A549 (cell line): ENCODE data around the gene SUCNR1. TPM values are rescaled to one million over a fixed set of nuclear protein-coding genes. Genes with fewer than 3 reads are reported as not detected.

Experiments used
- ATAC-seq, 2 experiments: fragments of 200-7000 bp in 1 of 2; fragments of >200 bp in 1 of 2; cut with Nextera tagmentation in 1 of 2; cut with Tn5 transposase in 1 of 2; 3 replicates each; pipeline versions ENCODE4 v1.8.0 to v1.9.1; 2018 to 2020; ENCODE audit warnings: mild to moderate bottlenecking in 1 of 2, moderate library complexity in 1 of 2
- CTCF ChIA-PET: fragments of 300-600 bp; sonication (Branson Sonifier 250); formaldehyde crosslinking; extraction: SDS; loops from one replicate; lab custom pipeline; 2021; ENCODE audit warnings: antibody characterized with exemption, inconsistent platforms; lab: Yijun Ruan, JAX
- POLR2A ChIA-PET: fragments of 350-600 bp; formaldehyde crosslinking; extraction: SDS; loops from one replicate; lab custom pipeline; 2021; ENCODE audit warnings: antibody characterized with exemption, inconsistent platforms; lab: Yijun Ruan, JAX
- DNase-seq, 2 experiments: peaks; one replicate each; pipeline versions ENCODE4 v3.0.0 to v3.0.0-alpha.2; 2011 to 2016; ENCODE audit warnings: low read depth in 1 of 2, low spot score in 1 of 2
- FAIRE-seq: peaks from 2 replicates; lab custom pipeline; 2011; peaks lifted over from hg19 to GRCh38; lab: Jason Lieb, UNC
- H3K27ac ChIP-seq, 2 experiments: fragments of >200 bp; sonication (Bioruptor Twin); formaldehyde crosslinking; 3 replicates each; pipeline ENCODE4 v1.5.1; 2016 to 2017
- H3K4me1 ChIP-seq: fragments of >200 bp; sonication (Bioruptor Twin); formaldehyde crosslinking; 3 replicates; pipeline ENCODE4 v1.6.1; 2016
- H3K4me2 ChIP-seq: fragments of >200 bp; sonication (Bioruptor Twin); formaldehyde crosslinking; 3 replicates; pipeline ENCODE4 v1.6.1; 2016
- H3K4me3 ChIP-seq: fragments of >200 bp; sonication (Bioruptor Twin); formaldehyde crosslinking; 3 replicates; pipeline ENCODE4 v1.5.1; 2016
- H3K9me3 ChIP-seq: fragments of >200 bp; sonication (Bioruptor Twin); formaldehyde crosslinking; 3 replicates; pipeline ENCODE4 v1.6.1; 2016
- BCL3 ChIP-seq: fragments of >200 bp; sonication (Bioruptor Twin); formaldehyde crosslinking; IDR thresholded peaks from 3 replicates; pipeline ENCODE4 v1.6.1; 2016
- BHLHE40 ChIP-seq: IDR thresholded peaks from 2 replicates; pipeline ENCODE4 v1.6.1; 2012; ENCODE audit warnings: low read depth, low read length, inconsistent platforms
- CBX2 ChIP-seq: fragments of 200-600 bp; sonication (generic); IDR thresholded peaks from 2 replicates; pipeline ENCODE4 v1.6.1; 2016; ENCODE audit warnings: low read depth, mild to moderate bottlenecking, borderline replicate concordance
- CBX8 ChIP-seq: fragments of 200-600 bp; sonication (generic); IDR thresholded peaks from 2 replicates; pipeline ENCODE4 v1.6.1; 2016
- CHD4 ChIP-seq: fragments of 200-600 bp; sonication (generic); IDR thresholded peaks from 2 replicates; pipeline ENCODE4 v1.6.1; 2016; ENCODE audit warnings: antibody characterized with exemption, mild to moderate bottlenecking, borderline replicate concordance
- EHF ChIP-seq: fragments of 250-450 bp; sonication (Bioruptor Pico); IDR thresholded peaks from 2 replicates; pipeline ENCODE4 v1.5.0; 2020; ENCODE audit warnings: mild to moderate bottlenecking
- EHMT2 ChIP-seq: fragments of 200-600 bp; sonication (generic); IDR thresholded peaks from 2 replicates; pipeline ENCODE4 v1.6.1; 2016; ENCODE audit warnings: antibody characterized with exemption, low read depth, mild to moderate bottlenecking, moderate library complexity
- EP300 ChIP-seq, 2 experiments: fragments of >200 bp; sonication (Bioruptor Twin); formaldehyde crosslinking; IDR thresholded peaks; 2 replicates in 1 of 2; 3 replicates in 1 of 2; pipeline ENCODE4 v1.6.1; 2016 to 2017
- ESRRA ChIP-seq: fragments of 150-350 bp; IDR thresholded peaks from 2 replicates; pipeline ENCODE4 v1.6.1; 2014; ENCODE audit warnings: mild to moderate bottlenecking, low read length, borderline replicate concordance
- HDAC2 ChIP-seq: fragments of 200-600 bp; sonication (generic); IDR thresholded peaks from 2 replicates; pipeline ENCODE4 v1.6.1; 2016
- HMGXB4 ChIP-seq: fragments of 250-450 bp; sonication (Bioruptor Pico); IDR thresholded peaks from 2 replicates; pipeline ENCODE4 v1.5.0; 2021; ENCODE audit warnings: mild to moderate bottlenecking, moderate library complexity, borderline replicate concordance
- HOXB13 ChIP-seq: fragments of 250-450 bp; sonication (Bioruptor Pico); IDR thresholded peaks from 2 replicates; pipeline ENCODE4 v1.5.0; 2020; ENCODE audit warnings: low read depth, mild to moderate bottlenecking, moderate library complexity
- HOXB5 ChIP-seq: fragments of 250-450 bp; sonication (Bioruptor Pico); IDR thresholded peaks from 2 replicates; pipeline ENCODE4 v1.5.0; 2020; ENCODE audit warnings: mild to moderate bottlenecking, moderate library complexity
- KDM1A ChIP-seq: fragments of 200-600 bp; sonication (generic); IDR thresholded peaks from 2 replicates; pipeline ENCODE4 v1.6.1; 2016; ENCODE audit warnings: low read depth, mild to moderate bottlenecking
- KDM5A ChIP-seq: fragments of 200-600 bp; sonication (generic); IDR thresholded peaks from 2 replicates; pipeline ENCODE4 v1.6.1; 2016; ENCODE audit warnings: antibody characterized with exemption, mild to moderate bottlenecking
- MAFK ChIP-seq: fragments of 450-650 bp; IDR thresholded peaks from 2 replicates; pipeline ENCODE4 v1.6.1; 2014; ENCODE audit not compliant: partially characterized antibody
- MAZ ChIP-seq: fragments of 150-350 bp; IDR thresholded peaks from 2 replicates; pipeline ENCODE4 v1.6.1; 2014; ENCODE audit warnings: antibody characterized with exemption, low read depth, low read length, borderline replicate concordance
- MYC ChIP-seq: IDR thresholded peaks from 2 replicates; pipeline ENCODE4 v1.6.1; 2012; ENCODE audit warnings: mild to moderate bottlenecking, inconsistent platforms, low read length, improper control_type of control experiment, borderline replicate concordance
- NPAS2 ChIP-seq: fragments of 250-450 bp; sonication (Bioruptor Pico); IDR thresholded peaks from 2 replicates; pipeline ENCODE4 v1.8.0; 2022; ENCODE audit warnings: mild to moderate bottlenecking, moderate library complexity, borderline replicate concordance
- PHF8 ChIP-seq: fragments of 200-600 bp; sonication (generic); IDR thresholded peaks from 2 replicates; pipeline ENCODE4 v1.6.1; 2016; ENCODE audit warnings: low read depth, mild to moderate bottlenecking, antibody characterized with exemption, moderate library complexity, borderline replicate concordance
- POLR2A ChIP-seq: IDR thresholded peaks from 2 replicates; pipeline ENCODE4 v1.6.1; 2012; ENCODE audit warnings: mild to moderate bottlenecking, low read length
- POLR2AphosphoS2 ChIP-seq: conservative IDR thresholded peaks from 2 replicates; pipeline ENCODE4 v1.6.1; 2012; ENCODE audit warnings: low read length, improper control_type of control experiment, inconsistent platforms
- RAD21 ChIP-seq, 2 experiments: fragments of >200 bp in 1 of 2; sonication (Bioruptor Twin) in 1 of 2; formaldehyde crosslinking in 1 of 2; IDR thresholded peaks in 1 of 2; conservative IDR thresholded peaks in 1 of 2; 2 replicates in 1 of 2; 3 replicates in 1 of 2; pipeline ENCODE4 v1.6.1; 2012 to 2018; ENCODE audit warnings: inconsistent platforms in 1 of 2
- RARB ChIP-seq: fragments of 250-450 bp; sonication (Bioruptor Pico); IDR thresholded peaks from 2 replicates; pipeline ENCODE4 v1.8.0; 2021; ENCODE audit warnings: mild to moderate bottlenecking, moderate library complexity
- RCOR1 ChIP-seq: fragments of 150-350 bp; IDR thresholded peaks from 2 replicates; pipeline ENCODE4 v1.6.1; 2014; ENCODE audit warnings: antibody characterized with exemption, low read length, low read depth
- RFX5 ChIP-seq: fragments of 450-650 bp; IDR thresholded peaks from 2 replicates; pipeline ENCODE4 v1.7.1; 2014; ENCODE audit warnings: antibody characterized with exemption, mild to moderate bottlenecking, moderate library complexity
- RNF2 ChIP-seq: fragments of 200-600 bp; sonication (generic); IDR thresholded peaks from 2 replicates; pipeline ENCODE4 v1.6.1; 2016; ENCODE audit warnings: low read depth, mild to moderate bottlenecking, antibody characterized with exemption, moderate library complexity, borderline replicate concordance
- SMC3 ChIP-seq: fragments of >200 bp; sonication (Bioruptor Twin); formaldehyde crosslinking; IDR thresholded peaks from 3 replicates; pipeline ENCODE4 v1.6.1; 2018; ENCODE audit warnings: inconsistent platforms
- SREBF2 ChIP-seq: fragments of 450-650 bp; IDR thresholded peaks from 2 replicates; pipeline ENCODE4 v1.6.1; 2014; ENCODE audit warnings: mild to moderate bottlenecking, moderate library complexity
- TP53 ChIP-seq: fragments of 250-450 bp; sonication (Bioruptor Pico); IDR thresholded peaks from 2 replicates; pipeline ENCODE4 v1.5.0; 2021; ENCODE audit warnings: mild to moderate bottlenecking, moderate library complexity
- ZFP36 ChIP-seq: fragments of 450-650 bp; IDR thresholded peaks from 2 replicates; pipeline ENCODE4 v1.6.1; 2014; ENCODE audit warnings: borderline replicate concordance; ENCODE audit not compliant: partially characterized antibody
- WGBS: methylation state at CpG from one replicate; pipeline ENCODE4 v1.1.6; 2017; ENCODE audit errors: missing lambda C conversion rate; 5-methylcytosine and 5-hydroxymethylcytosine counted together
- polyA plus RNA-seq, 4 experiments: library from polyadenylated mRNA; depleted of rRNA in 3 of 4; stranded (reverse); fragments of >200 nt; fragmentation: RNase III in 1 of 4; extraction: RNeasy Plus Mini Kit Qiagen cat#74134 plus additional on column Dnase treatment in 1 of 4; gene quantifications; 2 replicates in 3 of 4; 3 replicates in 1 of 4; pipeline ENCODE4 v1.2.3, GENCODE V29; 2011 to 2017
- TF ChIP-seq, protein P1 (sequence below): fragments of 450-650 bp; IDR thresholded peaks from 2 replicates; pipeline ENCODE4 v1.6.1; 2014; ENCODE audit warnings: antibody characterized with exemption
- TF ChIP-seq, protein P2 (sequence below): IDR thresholded peaks from 2 replicates; pipeline ENCODE4 v1.6.1; 2012; ENCODE audit warnings: low read depth, borderline replicate concordance
- TF ChIP-seq, protein P3 (sequence below): fragments of 150-350 bp; IDR thresholded peaks from 2 replicates; pipeline ENCODE4 v1.6.1; 2014; ENCODE audit warnings: low read depth, mild to moderate bottlenecking, low read length

Gene SUCNR1
- polyA plus RNA-seq, 2 of the 4 experiments (the other 2 are of a cell fraction), result 0.27 to 1.4 TPM

DNA sequence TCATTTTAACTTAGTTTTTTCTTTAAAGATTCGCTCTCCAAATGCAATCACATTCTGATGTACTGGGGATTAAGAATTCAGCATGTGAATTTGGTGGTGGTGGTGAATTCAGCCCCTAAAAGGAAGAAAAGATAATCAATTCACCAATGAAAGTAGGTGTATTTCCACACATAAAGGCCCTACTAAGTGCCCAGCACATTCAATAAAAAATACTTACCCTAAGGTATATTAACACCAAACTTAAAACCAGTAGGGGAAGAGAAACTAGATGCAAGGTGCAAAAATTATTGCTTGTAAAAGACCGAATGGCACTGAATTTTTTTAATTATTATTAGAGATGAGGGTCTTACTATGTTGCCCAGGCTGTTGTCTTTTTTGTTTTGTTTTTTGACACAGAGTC lies 16.8 kb upstream of the SUCNR1 start:
- H3K4me1 ChIP-seq, result peaks cover 35% of the 10 kb centered on the region
- CTCF ChIA-PET, result interaction anchor here (0.7 kb wide), 1 partner anchor 93 kb away, joined by 3 read pairs; no protein-coding TSS in a partner anchor
- 92% methylated on average over 2 of the region's 2 CpGs for WGBS
- no peak overlapping the region for H3K27ac ChIP-seq
- DNase-seq, result no peak
- no peak overlapping the region for H3K4me3 ChIP-seq
- no peaks in the 10 kb centered on the region for H3K9me3 ChIP-seq
- TF ChIP-seq MYC, result no peak
- TF ChIP-seq HOXB13 (CRISPR knock-in tag), result no peak
- no peak for TF ChIP-seq RAD21 (conservative IDR thresholded peaks at IDR 0.05 in 1 of 2, IDR thresholded peaks at IDR 0.05 in 1 of 2)
- no peak for TF ChIP-seq POLR2AphosphoS2
- TF ChIP-seq MAZ, result no peak
- no peak for TF ChIP-seq RCOR1
- TF ChIP-seq, protein P1, sequence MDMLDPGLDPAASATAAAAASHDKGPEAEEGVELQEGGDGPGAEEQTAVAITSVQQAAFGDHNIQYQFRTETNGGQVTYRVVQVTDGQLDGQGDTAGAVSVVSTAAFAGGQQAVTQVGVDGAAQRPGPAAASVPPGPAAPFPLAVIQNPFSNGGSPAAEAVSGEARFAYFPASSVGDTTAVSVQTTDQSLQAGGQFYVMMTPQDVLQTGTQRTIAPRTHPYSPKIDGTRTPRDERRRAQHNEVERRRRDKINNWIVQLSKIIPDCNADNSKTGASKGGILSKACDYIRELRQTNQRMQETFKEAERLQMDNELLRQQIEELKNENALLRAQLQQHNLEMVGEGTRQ, result no peak
- TF ChIP-seq POLR2A, result no peak
- TF ChIP-seq MAFK, result no peak
- TF ChIP-seq HMGXB4 (CRISPR knock-in tag), result no peak
- no peak for TF ChIP-seq EHMT2
- TF ChIP-seq RNF2, result no peak
- TF ChIP-seq CBX8, result no peak
- no peak for TF ChIP-seq TP53 (CRISPR knock-in tag)
- TF ChIP-seq PHF8, result no peak
- no peak for TF ChIP-seq CHD4
- TF ChIP-seq, all 56 proteins: peak for 0
- no peak for FAIRE-seq
- ATAC-seq, result no peak
- no peak overlapping the region for H3K4me2 ChIP-seq
- POLR2A ChIA-PET, result no interaction called here

DNA sequence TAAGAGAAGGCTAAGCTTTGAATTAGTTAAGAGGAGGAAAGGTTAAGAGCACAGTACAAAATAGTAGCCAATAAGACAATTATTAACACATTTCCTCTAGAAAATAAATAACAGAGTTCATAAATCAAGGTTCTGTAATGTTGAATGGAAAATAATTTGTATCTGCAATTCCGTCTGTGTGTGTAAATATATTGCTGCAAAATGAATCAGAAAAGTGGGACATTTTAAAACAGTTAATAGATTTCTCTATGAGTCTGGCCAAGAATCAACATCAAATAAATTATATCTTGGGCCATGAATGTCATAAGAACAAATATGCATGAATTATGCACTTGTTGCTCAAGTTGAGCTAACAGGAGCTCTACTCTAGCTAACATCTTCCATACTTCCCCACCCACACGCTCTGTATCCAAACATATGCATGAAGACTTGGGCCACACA lies 14.2 kb upstream of the SUCNR1 start:
- FAIRE-seq (no peak), DNase-seq (peak in 1 of 2 experiments; percentile 87), ATAC-seq (peak; percentile 80 to 91)
- POLR2A ChIA-PET, result interaction anchor here (0.5 kb wide), 1 partner anchor 147 kb away, joined by 4 read pairs; no protein-coding TSS in a partner anchor
- H3K27ac ChIP-seq, result peak overlapping the region in 1 of 2 experiments; percentile 64; a peak in 4 of 6 replicates
- WGBS, result 4% methylated on average over 2 of the region's 2 CpGs
- no peak overlapping the region for H3K4me3 ChIP-seq
- CTCF ChIA-PET, result no interaction called here
- H3K9me3 ChIP-seq, result no peaks in the 10 kb centered on the region
- H3K4me1 ChIP-seq, result peaks cover 46% of the 10 kb centered on the region
- H3K4me2 ChIP-seq, result peak overlapping the region; percentile 72
- TF ChIP-seq ZFP36 (peak; percentile 71), RARB (CRISPR knock-in tag) (no peak), HOXB5 (CRISPR knock-in tag) (0 out of 2 replicates have a peak, but pooled peaks have one; percentile 48), KDM5A (no peak), KDM1A (no peak), CBX8 (no peak), RFX5 (no peak), POLR2AphosphoS2 (no peak), HDAC2 (no peak), CHD4 (no peak), BHLHE40 (no peak), EP300 (IDR thresholded peaks at IDR 0.05) (peak; percentile 46 to 65; a peak in 3 of 5 replicates), POLR2A (no peak), BCL3 (peak; percentile 77; the same call in 2 of the 3 replicates), RCOR1 (no peak), CBX2 (no peak), SMC3 (no peak), NPAS2 (CRISPR knock-in tag) (no peak), SREBF2 (no peak), EHF (no peak), ESRRA (no peak)
- TF ChIP-seq, protein P2, sequence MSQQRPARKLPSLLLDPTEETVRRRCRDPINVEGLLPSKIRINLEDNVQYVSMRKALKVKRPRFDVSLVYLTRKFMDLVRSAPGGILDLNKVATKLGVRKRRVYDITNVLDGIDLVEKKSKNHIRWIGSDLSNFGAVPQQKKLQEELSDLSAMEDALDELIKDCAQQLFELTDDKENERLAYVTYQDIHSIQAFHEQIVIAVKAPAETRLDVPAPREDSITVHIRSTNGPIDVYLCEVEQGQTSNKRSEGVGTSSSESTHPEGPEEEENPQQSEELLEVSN, result no peak
- TF ChIP-seq, protein P3, sequence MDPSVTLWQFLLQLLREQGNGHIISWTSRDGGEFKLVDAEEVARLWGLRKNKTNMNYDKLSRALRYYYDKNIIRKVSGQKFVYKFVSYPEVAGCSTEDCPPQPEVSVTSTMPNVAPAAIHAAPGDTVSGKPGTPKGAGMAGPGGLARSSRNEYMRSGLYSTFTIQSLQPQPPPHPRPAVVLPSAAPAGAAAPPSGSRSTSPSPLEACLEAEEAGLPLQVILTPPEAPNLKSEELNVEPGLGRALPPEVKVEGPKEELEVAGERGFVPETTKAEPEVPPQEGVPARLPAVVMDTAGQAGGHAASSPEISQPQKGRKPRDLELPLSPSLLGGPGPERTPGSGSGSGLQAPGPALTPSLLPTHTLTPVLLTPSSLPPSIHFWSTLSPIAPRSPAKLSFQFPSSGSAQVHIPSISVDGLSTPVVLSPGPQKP, result no peak
